ENCODE measurements around the gene LLGL1. TPM values are rescaled to one million over a fixed set of nuclear protein-coding genes. Genes with fewer than 3 reads are reported as not detected.
A peak's percentile ranks its signal among the peaks of the same experiment; 100 is the strongest.

Gene LLGL1
- total and polyA plus RNA-seq, 5 experiments from 2014 or later, result 1.2 to 17.3 (median 1.9) TPM

DNA sequence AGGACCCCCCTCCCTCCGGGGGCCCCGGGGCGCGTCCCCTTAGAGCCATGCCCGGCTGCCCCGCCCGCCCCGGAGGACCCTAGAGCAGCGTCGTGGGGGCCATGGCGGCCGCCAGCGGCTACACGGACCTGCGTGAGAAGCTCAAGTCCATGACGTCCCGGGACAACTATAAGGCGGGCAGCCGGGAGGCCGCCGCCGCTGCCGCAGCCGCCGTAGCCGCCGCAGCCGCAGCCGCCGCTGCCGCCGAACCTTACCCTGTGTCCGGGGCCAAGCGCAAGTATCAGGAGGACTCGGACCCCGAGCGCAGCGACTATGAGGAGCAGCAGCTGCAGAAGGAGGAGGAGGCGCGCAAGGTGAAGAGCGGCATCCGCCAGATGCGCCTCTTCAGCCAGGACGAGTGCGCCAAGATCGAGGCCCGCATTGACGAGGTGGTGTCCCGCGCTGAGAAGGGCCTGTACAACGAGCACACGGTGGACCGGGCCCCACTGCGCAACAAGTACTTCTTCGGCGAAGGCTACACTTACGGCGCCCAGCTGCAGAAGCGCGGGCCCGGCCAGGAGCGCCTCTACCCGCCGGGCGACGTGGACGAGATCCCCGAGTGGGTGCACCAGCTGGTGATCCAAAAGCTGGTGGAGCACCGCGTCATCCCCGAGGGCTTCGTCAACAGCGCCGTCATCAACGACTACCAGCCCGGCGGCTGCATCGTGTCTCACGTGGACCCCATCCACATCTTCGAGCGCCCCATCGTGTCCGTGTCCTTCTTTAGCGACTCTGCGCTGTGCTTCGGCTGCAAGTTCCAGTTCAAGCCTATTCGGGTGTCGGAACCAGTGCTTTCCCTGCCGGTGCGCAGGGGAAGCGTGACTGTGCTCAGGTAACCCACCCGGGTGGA lies 41.0 kb upstream of the LLGL1 start:
- no peaks in the 10 kb centered on the region for H3K9me3 Mint-ChIP-seq
- ATAC-seq (peak; percentile 16 to 24), DNase-seq (peak; percentile 50 to 87 (median 77))
- POLR2A ChIA-PET, result interaction anchor here (0.7 to 4.4 kb wide), 20 partner anchors 8 to 179 kb away, joined by 3 to 29 read pairs (median 5); partner anchors contain the start of genes FLII, MIEF2, SHMT1 and SMCR8
- peaks cover 26 to 59% (median 55%) of the 10 kb centered on the region in 4 donors for H3K4me1 Mint-ChIP-seq
- peak overlapping the region; percentile 92 to 98 (median 96) for H3K4me3 Mint-ChIP-seq
- peak overlapping the region; percentile 70 to 98 (median 97) for H3K27ac Mint-ChIP-seq
- peaks cover 0 to 33% (median under 1%) of the 10 kb centered on the region in 3 donors for H3K36me3 Mint-ChIP-seq
- H3K27me3 Mint-ChIP-seq, result peaks cover 0 to 3% (median 0%) of the 10 kb centered on the region in 5 donors

DNA sequence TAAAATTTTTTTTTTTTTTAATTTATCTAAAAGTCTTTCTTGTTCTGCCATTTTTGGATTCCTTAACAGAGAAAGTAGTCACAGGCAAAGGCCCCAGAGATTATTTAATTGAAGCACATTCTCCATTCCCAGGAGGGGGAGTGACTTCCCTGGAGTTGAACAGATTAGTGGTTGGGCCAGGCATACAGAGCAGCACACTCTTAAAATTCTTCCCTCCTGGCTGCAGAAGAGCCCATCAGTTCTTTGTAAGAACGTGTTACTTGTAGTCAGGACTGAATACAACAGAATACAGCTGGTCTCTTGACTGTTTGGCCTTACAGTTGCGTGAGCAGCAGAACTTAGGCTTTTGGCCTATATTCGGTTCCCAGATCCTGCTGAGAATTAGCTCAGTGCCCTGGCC lies 40.0 kb upstream of the LLGL1 start:
- no peak for DNase-seq
- peaks cover 0 to 3% (median 0%) of the 10 kb centered on the region in 5 donors for H3K27me3 Mint-ChIP-seq
- H3K4me1 Mint-ChIP-seq, result peaks cover 31 to 67% (median 65%) of the 10 kb centered on the region in 4 donors
- POLR2A ChIA-PET, result interaction anchor here (0.6 to 4.4 kb wide), 2 partner anchors 33 to 171 kb away, joined by 5 to 29 read pairs; no protein-coding TSS in a partner anchor
- H3K9me3 Mint-ChIP-seq, result no peaks in the 10 kb centered on the region
- peak overlapping the region in 9 of 10 donors; percentile 66 to 98 (median 96) for H3K27ac Mint-ChIP-seq
- peak overlapping the region; percentile 92 to 98 (median 96) for H3K4me3 Mint-ChIP-seq
- H3K36me3 Mint-ChIP-seq, result peaks cover 0 to 41% (median 2%) of the 10 kb centered on the region in 3 donors
- no peak for ATAC-seq

DNA sequence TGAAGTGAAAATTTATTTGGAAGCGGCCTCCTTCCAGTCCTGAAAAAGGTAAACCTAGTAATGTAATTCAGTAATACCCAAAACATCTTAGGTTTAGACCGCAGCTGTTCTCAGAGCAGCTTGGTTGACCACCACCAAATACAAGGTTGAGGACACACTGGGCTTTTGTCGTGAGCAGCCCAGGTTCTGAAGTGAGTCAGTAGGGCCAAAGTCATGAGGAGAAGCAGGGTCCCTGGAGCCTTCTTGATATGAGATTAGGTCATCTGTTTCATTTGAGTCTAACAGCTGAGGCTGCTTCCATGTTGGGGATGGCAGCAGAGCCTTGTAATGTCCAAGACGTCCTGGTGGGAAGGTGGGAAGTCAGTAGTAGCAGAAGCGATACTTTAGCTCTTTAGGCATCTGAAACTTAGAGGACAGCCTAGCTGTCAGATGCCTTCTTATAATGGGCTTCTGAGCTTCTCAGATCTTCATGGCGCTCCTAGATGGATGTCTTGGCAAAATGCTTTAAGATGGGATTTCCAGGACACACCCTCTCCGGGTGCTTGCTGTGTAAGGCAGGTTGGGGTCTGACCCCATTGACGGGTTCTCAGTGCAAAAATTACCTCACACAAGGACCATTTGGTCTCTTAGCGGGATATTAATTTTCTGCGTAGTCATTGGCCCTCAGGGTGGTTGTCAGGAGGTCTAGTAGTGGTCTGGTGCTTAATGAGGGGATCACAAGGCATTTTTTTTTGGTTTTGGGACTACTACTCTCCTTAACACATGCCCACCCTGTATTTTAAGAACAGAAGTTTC lies 39.4 kb upstream of the LLGL1 start:
- Mint-ChIP-seq H3K4me1 (peaks cover 35 to 74% (median 72%) of the 10 kb centered on the region in 4 donors), H3K4me3 (peak overlapping the region; percentile 92 to 98 (median 96)), H3K27ac (peak overlapping the region in 9 of 10 donors; percentile 73 to 98 (median 96)), H3K27me3 (peaks cover 0 to 3% (median 0%) of the 10 kb centered on the region in 5 donors), H3K36me3 (peaks cover 0 to 47% (median 2%) of the 10 kb centered on the region in 3 donors), H3K9me3 (no peaks in the 10 kb centered on the region)
- POLR2A ChIA-PET, result interaction anchor here (0.6 to 4.4 kb wide), 3 partner anchors 10 to 172 kb away, joined by 3 to 29 read pairs (median 5); no protein-coding TSS in a partner anchor
- ATAC-seq (no peak), DNase-seq (no peak)

DNA sequence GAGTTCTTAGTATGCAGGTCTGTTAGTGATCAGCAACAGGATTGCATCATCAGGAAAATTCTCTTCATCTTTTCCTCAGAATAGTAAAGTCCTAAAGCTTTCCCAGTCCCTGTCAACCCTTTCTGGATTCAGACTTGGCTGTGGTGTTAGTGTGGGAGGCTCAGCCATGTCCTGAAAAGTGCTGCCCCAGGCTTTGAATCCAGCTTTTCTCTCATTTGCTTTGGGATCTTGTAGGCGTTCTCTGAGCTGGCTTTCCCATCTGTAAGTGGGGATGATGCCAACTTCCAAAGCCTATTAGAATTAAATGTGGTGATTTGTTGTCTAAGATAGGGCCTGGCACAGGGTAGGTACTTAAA lies 38.8 kb upstream of the LLGL1 start:
- H3K27ac Mint-ChIP-seq, result peak overlapping the region in 8 of 10 donors; percentile 73 to 98 (median 92)
- POLR2A ChIA-PET, result interaction anchor here (0.9 kb wide), 1 partner anchor 9 kb away, joined by 3 read pairs; no protein-coding TSS in a partner anchor
- no peak for DNase-seq
- no peak for ATAC-seq
- peaks cover 0 to 52% (median 2%) of the 10 kb centered on the region in 3 donors for H3K36me3 Mint-ChIP-seq
- no peaks in the 10 kb centered on the region for H3K9me3 Mint-ChIP-seq
- H3K4me3 Mint-ChIP-seq, result peak overlapping the region; percentile 92 to 98 (median 96)
- peaks cover 39 to 80% (median 78%) of the 10 kb centered on the region in 4 donors for H3K4me1 Mint-ChIP-seq
- H3K27me3 Mint-ChIP-seq, result peaks cover 0 to 3% (median 0%) of the 10 kb centered on the region in 5 donors

DNA sequence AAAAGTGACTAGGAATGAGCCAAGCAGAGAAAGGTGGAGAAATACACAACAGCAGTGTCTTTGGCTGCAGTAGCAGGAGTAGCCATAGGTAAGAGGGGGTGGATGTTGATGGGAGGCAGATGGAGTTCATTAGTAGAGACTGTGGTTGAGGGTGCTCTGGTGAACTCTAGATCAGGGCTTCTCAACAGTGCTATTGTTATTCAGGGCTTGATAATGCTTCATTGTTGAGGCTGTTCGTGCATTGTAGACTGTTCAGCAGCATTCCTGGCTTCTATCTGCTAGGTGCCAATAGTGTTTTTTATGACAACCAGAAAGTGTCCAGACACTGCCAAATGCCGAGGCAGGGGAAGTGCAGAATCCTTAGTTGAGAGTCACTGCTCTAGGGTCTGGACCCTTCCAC lies 38.2 kb upstream of the LLGL1 start:
- POLR2A ChIA-PET, result no interaction called here
- peaks cover 0 to 52% (median 2%) of the 10 kb centered on the region in 3 donors for H3K36me3 Mint-ChIP-seq
- peak overlapping the region; percentile 1 to 98 (median 81) for H3K27ac Mint-ChIP-seq
- H3K9me3 Mint-ChIP-seq, result no peaks in the 10 kb centered on the region
- no peak for ATAC-seq
- DNase-seq, result no peak
- H3K4me3 Mint-ChIP-seq, result peak overlapping the region; percentile 92 to 98 (median 96)
- H3K27me3 Mint-ChIP-seq, result peaks cover 0 to 3% (median 0%) of the 10 kb centered on the region in 5 donors
- H3K4me1 Mint-ChIP-seq, result peaks cover 39 to 80% (median 78%) of the 10 kb centered on the region in 4 donors

DNA sequence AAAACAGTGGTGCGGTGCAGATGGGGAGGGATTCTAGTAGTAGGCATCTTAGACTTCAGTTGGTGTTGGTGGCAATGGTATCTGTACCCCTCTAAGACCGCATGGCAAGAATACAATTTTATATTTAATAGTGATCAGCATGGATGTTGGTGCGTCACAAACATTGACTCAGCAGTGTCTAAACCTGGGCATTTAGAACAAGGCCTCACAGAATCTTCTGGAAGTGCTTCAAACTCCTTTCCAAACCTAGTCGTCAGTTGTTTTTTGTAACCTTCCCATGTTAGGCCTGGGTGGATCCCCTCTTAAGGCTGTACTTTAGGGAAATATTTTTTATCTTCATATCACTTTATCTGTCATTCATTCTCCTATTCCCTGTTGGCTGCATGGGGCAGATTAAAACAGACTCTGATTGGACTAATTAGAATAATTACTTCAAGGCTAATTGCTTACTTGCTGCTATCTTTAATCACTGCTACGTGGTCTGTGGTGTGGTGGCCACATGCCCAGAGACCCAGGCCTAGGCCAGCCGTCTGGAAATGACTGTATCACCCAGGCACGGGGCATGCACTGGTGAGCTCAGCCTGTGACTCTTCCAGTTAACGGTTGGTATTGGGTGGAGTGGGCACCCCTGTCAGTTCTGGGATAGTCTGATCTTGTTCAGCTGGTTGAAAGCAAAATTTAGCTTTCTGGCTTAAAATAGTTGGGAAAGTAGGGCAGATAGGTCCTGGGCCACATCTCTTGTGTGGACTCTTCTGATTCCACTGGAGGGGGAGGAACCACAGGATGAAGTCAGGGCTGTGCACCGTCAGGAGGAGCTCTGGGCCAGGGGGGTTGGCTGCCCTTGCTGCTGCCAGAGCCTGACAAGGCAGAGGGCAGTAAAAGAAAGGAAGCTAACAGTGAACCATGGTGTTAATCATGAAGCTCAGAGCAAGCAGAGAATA lies 37.3 kb upstream of the LLGL1 start:
- POLR2A ChIA-PET, result interaction anchor here (1.1 kb wide), 1 partner anchor 30 kb away, joined by 3 read pairs; no protein-coding TSS in a partner anchor
- Mint-ChIP-seq H3K9me3 (no peaks in the 10 kb centered on the region), H3K4me1 (peaks cover 39 to 79% (median 76%) of the 10 kb centered on the region in 4 donors), H3K27me3 (peaks cover 0 to 3% (median 0%) of the 10 kb centered on the region in 5 donors), H3K36me3 (peaks cover 0 to 55% (median 2%) of the 10 kb centered on the region in 3 donors), H3K27ac (peak overlapping the region; percentile 3 to 98 (median 74)), H3K4me3 (peak overlapping the region; percentile 92 to 98 (median 96))
- DNase-seq, result no peak
- ATAC-seq, result no peak

DNA sequence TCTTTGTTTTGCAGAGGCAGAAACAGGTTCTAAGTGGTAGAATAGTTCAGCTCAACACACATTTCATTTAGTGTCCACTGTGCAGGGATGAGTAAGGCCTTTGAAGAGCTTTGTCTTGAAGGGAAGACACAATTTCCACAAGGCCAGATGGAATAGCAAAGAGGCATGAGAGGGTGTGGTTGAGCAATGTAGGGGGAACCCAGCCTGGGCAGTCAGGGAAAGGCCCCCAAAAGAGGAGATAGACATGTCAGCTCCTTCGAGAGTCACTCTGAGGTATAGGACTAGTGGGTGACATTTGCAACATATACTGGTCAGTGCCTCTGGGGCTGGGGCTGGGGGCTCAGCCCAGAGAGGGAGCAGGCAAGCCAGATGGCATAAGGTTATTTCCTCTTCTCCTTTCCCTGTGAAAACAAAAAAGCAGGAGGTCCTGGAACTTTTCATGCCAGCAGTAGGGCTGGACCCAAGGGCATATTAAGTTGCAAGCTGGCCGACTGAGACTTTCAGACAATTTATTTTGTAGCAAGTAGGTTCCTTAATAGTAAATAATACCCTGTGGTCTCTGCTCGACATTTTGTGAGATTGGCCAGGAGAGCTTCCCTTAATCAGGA lies 34.7 kb upstream of the LLGL1 start:
- Mint-ChIP-seq H3K9me3 (no peaks in the 10 kb centered on the region), H3K36me3 (peaks cover 0 to 73% (median 2%) of the 10 kb centered on the region in 3 donors), H3K27me3 (no peaks in the 10 kb centered on the region), H3K4me1 (peaks cover 48 to 88% (median 86%) of the 10 kb centered on the region in 4 donors), H3K4me3 (peak overlapping the region in 9 of 10 donors; percentile 41 to 77 (median 57)), H3K27ac (peak overlapping the region in 9 of 10 donors; percentile 32 to 87 (median 60))
- DNase-seq, result no peak
- ATAC-seq, result no peak
- POLR2A ChIA-PET, result interaction anchor here (1.0 to 3.5 kb wide), 2 partner anchors 7 to 11 kb away, joined by 3 to 17 read pairs; partner anchors contain the start of gene ALKBH5

DNA sequence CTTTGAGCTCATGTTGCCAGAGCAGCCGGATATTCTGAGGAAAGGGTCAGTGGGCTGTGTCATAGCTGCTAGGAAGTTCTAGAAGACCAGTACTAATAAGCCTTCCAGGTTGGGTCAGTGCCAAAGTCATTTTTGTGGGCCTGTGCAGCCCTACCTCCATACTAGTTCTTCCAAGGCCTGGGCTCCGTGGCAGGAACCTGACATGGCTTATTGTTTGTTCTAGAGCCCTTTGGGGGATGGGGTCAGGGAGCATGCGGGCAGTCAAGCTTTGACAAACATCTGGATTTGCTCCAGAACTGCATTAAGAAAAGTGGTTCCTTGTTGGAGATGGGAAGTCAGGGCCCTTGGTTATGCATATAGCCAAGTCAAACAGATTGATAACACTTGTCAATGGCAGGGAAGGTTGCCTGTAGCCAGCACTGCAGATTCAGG lies 34.2 kb upstream of the LLGL1 start:
- no peak for DNase-seq
- H3K27me3 Mint-ChIP-seq, result no peaks in the 10 kb centered on the region
- peak overlapping the region; percentile 19 to 77 (median 47) for H3K4me3 Mint-ChIP-seq
- POLR2A ChIA-PET, result interaction anchor here (1.0 to 3.5 kb wide), 2 partner anchors 7 to 12 kb away, joined by 3 to 17 read pairs; partner anchors contain the start of gene ALKBH5
- peak overlapping the region; percentile 16 to 86 (median 59) for H3K27ac Mint-ChIP-seq
- peaks cover 48 to 87% (median 86%) of the 10 kb centered on the region in 4 donors for H3K4me1 Mint-ChIP-seq
- H3K9me3 Mint-ChIP-seq, result no peaks in the 10 kb centered on the region
- peaks cover 0 to 75% (median 2%) of the 10 kb centered on the region in 3 donors for H3K36me3 Mint-ChIP-seq
- ATAC-seq, result no peak

DNA sequence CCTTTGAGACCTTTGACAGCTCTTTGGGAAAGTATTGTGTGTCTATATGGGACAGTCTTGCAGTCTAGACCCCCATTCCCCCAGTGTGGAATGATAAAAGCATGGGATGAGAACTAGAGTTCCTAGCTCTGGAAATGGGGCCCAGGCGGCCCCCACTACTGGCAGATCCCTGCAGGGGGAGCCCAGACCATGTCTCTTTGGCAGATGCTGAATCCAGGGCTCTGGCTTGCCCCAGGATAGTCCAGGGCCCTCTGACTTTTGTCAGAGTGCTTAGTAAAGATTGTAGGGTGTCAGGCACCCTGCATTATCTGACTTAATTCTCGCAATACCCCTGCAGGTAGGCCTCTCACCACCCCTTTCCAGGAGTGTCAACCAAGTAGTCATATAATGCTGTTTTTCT lies 33.5 kb upstream of the LLGL1 start:
- H3K27ac Mint-ChIP-seq, result peak overlapping the region; percentile 0 to 86 (median 38)

DNA sequence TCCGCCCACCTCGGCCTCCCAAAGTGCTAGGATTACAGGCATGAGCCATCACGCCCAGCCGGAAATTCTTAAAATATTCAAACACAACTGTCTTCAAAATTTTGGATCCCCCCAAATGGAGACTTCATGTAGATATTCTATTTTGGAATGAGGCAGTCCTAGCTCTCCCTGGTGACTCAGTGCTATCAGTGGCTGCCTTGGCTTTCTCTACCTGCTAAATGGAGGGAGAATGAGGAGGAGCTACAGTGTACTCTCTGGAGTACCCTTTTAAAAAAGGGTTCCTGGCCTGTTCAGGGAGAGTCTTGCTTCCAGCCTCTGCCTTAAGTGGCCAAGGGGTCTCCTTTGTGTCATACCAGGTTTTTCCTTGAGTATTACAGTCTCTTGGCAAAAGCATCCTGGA lies 31.0 kb upstream of the LLGL1 start:
- no peaks in the 10 kb centered on the region for H3K27me3 Mint-ChIP-seq

More for the DNA sequence above, 33.5 kb upstream of the LLGL1 start:
- Mint-ChIP-seq H3K9me3 (no peaks in the 10 kb centered on the region), H3K4me3 (peak overlapping the region in 5 of 10 donors; percentile 30 to 68 (median 53)), H3K4me1 (peaks cover 42 to 87% (median 84%) of the 10 kb centered on the region in 4 donors), H3K36me3 (peaks cover 0 to 78% (median 2%) of the 10 kb centered on the region in 3 donors), H3K27me3 (no peaks in the 10 kb centered on the region)
- ATAC-seq (peak; percentile 44 to 57), DNase-seq (no peak)
- POLR2A ChIA-PET, result interaction anchor here (3.5 kb wide), 1 partner anchor 8 kb away, joined by 17 read pairs; the partner anchor contains the start of gene ALKBH5

More for the DNA sequence above, 31.0 kb upstream of the LLGL1 start:
- peak overlapping the region in 3 of 10 donors; percentile 15 to 57 (median 20) for H3K27ac Mint-ChIP-seq
- no peak overlapping the region for H3K4me3 Mint-ChIP-seq
- H3K36me3 Mint-ChIP-seq, result peaks cover 0 to 80% (median 7%) of the 10 kb centered on the region in 3 donors
- DNase-seq (no peak), ATAC-seq (no peak)
- POLR2A ChIA-PET, result interaction anchor here (3.5 kb wide), 1 partner anchor 11 kb away, joined by 17 read pairs; the partner anchor contains the start of gene ALKBH5
- peaks cover 42 to 92% (median 85%) of the 10 kb centered on the region in 4 donors for H3K4me1 Mint-ChIP-seq
- H3K9me3 Mint-ChIP-seq, result no peaks in the 10 kb centered on the region
